ENCODE data around the gene ZBTB16. TPM values are rescaled to one million over a fixed set of nuclear protein-coding genes. Genes with fewer than 3 reads are reported as not detected.

ZBTB16 gene
- total RNA-seq, 4 donors from 2014 or later: 25.5 to 302 (median 151) TPM

- Histone ChIP-seq H3K4me3 (no peak overlapping the region), H3K9me3 (no peaks in the 10 kb centered on the region), H3K4me1 (no peaks in the 10 kb centered on the region), H3K27ac (no peak overlapping the region), H3K36me3 (no peaks in the 10 kb centered on the region), H3K27me3 (no peaks in the 10 kb centered on the region)
- no peak for TF ChIP-seq CTCF (IDR thresholded peaks at IDR 0.05)
- no peak for TF ChIP-seq POLR2A (IDR thresholded peaks at IDR 0.05)
- intact Hi-C loops (cut with DNase I; ENCODE audit: low total_unique reads): loop anchor here (2.0 to 10.0 kb wide), 4 partner anchors 206 to 367 kb away; partner anchors contain the start of gene ZBTB16
- DNase-seq: no peak
Observed at GRCh38 chr11:114263513-114264170, 204.1 kb downstream of the ZBTB16 start.

DNA sequence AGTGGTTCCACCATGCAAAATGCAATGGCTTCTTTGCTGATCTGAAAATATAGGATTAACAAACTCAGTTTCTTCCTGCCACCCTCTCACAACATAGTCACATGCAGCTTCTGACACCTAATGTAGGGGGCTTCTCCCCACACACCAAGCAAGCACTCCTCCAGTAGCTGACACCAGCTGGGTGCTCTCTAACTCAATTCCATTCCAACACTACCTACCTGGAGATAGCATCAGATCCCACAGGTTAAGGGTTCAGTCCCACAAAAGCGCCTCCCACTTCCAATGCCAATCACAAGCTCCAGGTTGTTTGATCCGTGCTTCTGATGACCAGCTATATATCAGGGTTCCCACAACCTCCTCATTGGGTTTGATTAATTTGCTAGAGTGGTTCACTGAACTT lies 204.9 kb downstream of the ZBTB16 start:
- H3K4me3 ChIP-seq: no peak overlapping the region
- intact Hi-C loops (cut with DNase I; ENCODE audit: low total_unique reads): loop anchor here (5.0 to 10.0 kb wide), 3 partner anchors 207 to 270 kb away; partner anchors contain the start of gene ZBTB16
- no peaks in the 10 kb centered on the region for H3K36me3 ChIP-seq
- no peak for DNase-seq
- H3K4me1 ChIP-seq: no peaks in the 10 kb centered on the region
- H3K27ac ChIP-seq: no peak overlapping the region
- TF ChIP-seq CTCF (IDR thresholded peaks at IDR 0.05) (no peak), POLR2A (IDR thresholded peaks at IDR 0.05) (no peak)
- no peaks in the 10 kb centered on the region for H3K9me3 ChIP-seq
- H3K27me3 ChIP-seq: no peaks in the 10 kb centered on the region

GRCh38 chr11:114265122-114265878 lies 205.8 kb downstream of the ZBTB16 start:
- H3K27me3 ChIP-seq: no peaks in the 10 kb centered on the region
- intact Hi-C loops (cut with DNase I; ENCODE audit: low total_unique reads): loop anchor here (10.0 kb wide), 1 partner anchor 270 kb away; no protein-coding TSS in a partner anchor
- H3K27ac ChIP-seq: no peak overlapping the region
- no peaks in the 10 kb centered on the region for H3K4me1 ChIP-seq
- H3K36me3 ChIP-seq: no peaks in the 10 kb centered on the region
- H3K4me3 ChIP-seq: no peak overlapping the region
- no peak for TF ChIP-seq POLR2A (IDR thresholded peaks at IDR 0.05)
- no peak for TF ChIP-seq CTCF (IDR thresholded peaks at IDR 0.05)
- H3K9me3 ChIP-seq: no peaks in the 10 kb centered on the region
- DNase-seq: no peak

GRCh38 chr11:114269498-114269897 lies 210.0 kb downstream of the ZBTB16 start:
- intact Hi-C loops (cut with DNase I; ENCODE audit: low total_unique reads): loop anchor here (10.0 kb wide), 1 partner anchor 275 kb away; no protein-coding TSS in a partner anchor
- H3K4me3 ChIP-seq: no peak overlapping the region
- no peak overlapping the region for H3K27ac ChIP-seq

More at GRCh38 chr11:114269498-114269897, 210.0 kb downstream of the ZBTB16 start:
- Histone ChIP-seq H3K9me3 (no peaks in the 10 kb centered on the region), H3K36me3 (no peaks in the 10 kb centered on the region), H3K27me3 (no peaks in the 10 kb centered on the region), H3K4me1 (no peaks in the 10 kb centered on the region)
- no peak for TF ChIP-seq CTCF (IDR thresholded peaks at IDR 0.05)
- TF ChIP-seq POLR2A (IDR thresholded peaks at IDR 0.05): no peak
- DNase-seq: no peak

Data from uterus (tissue), 4 donors.